Gastroesophageal sphincter (tissue), 4 donors: ENCODE results near the gene MAP4K4. TPM values are rescaled to one million over a fixed set of nuclear protein-coding genes. Genes with fewer than 3 reads are reported as not detected.

ENCODE experiments used
- ATAC-seq: fragments of 150-250 bp; one replicate; pipeline ENCODE4 v1.9.1; 2016; ENCODE audit warnings: mild to moderate bottlenecking, moderate library complexity
- H3K27ac ChIP-seq, 4 donors: fragments of 200-600 bp; sonication (generic) in 3 of 4; 1 replicate in 3 of 4; 2 replicates in 1 of 4; pipeline ENCODE4 v1.5.1; 2016 to 2019
- H3K27me3 ChIP-seq: fragments of 200-600 bp; sonication (generic); one replicate; pipeline ENCODE4 v1.5.1; 2019
- H3K36me3 ChIP-seq, 2 donors: fragments of 200-600 bp; sonication (generic); one replicate each; pipeline ENCODE4 v1.5.1; 2019; ENCODE audit warnings: control low read depth in 1 of 2
- H3K4me1 ChIP-seq, 3 donors: fragments of 200-600 bp; sonication (generic); 1 replicate in 2 of 3; 2 replicates in 1 of 3; pipeline ENCODE4 v1.5.1; 2016 to 2019; ENCODE audit warnings: control low read depth in 2 of 3
- H3K4me3 ChIP-seq, 2 donors: fragments of 200-600 bp; sonication (generic); one replicate each; pipeline ENCODE4 v1.5.1; 2019; ENCODE audit warnings: mild to moderate bottlenecking in 1 of 2, moderate library complexity in 1 of 2
- H3K9me3 ChIP-seq, 3 donors: fragments of 200-600 bp; sonication (generic); one replicate each; pipeline ENCODE4 v1.5.1; 2017 to 2019; ENCODE audit warnings: control low read depth in 2 of 3
- CTCF ChIP-seq, 4 experiments: fragments of 200-600 bp in 2 of 4; fragments of 450-650 bp in 2 of 4; sonication (generic) in 1 of 4; IDR thresholded peaks; one replicate each; pipeline ENCODE4 v1.5.1; 2017 to 2019; ENCODE audit warnings: antibody characterized with exemption in 4 of 4, mild to moderate bottlenecking in 2 of 4, moderate library complexity in 2 of 4
- EP300 ChIP-seq: sonication (generic); formaldehyde crosslinking; IDR thresholded peaks from one replicate; pipeline ENCODE4 v1.6.1; 2017; ENCODE audit warnings: antibody characterized with exemption, mild to moderate bottlenecking
- POLR2A ChIP-seq, 2 donors: fragments of 450-650 bp; IDR thresholded peaks; one replicate each; pipeline ENCODE4 v1.6.1; 2017; ENCODE audit warnings: antibody characterized with exemption in 2 of 2, mild to moderate bottlenecking in 2 of 2, moderate library complexity in 1 of 2
- POLR2AphosphoS5 ChIP-seq: sonication (generic); formaldehyde crosslinking; IDR thresholded peaks from one replicate; pipeline ENCODE4 v1.6.1; 2017; ENCODE audit warnings: antibody characterized with exemption
- WGBS, 2 donors: methylation state at CpG; one replicate each; pipeline ENCODE4 v1.1.5; 2018; ENCODE audit warnings: low coverage in 1 of 2; 5-methylcytosine and 5-hydroxymethylcytosine counted together
- total RNA-seq, 4 donors: library from RNA; depleted of rRNA; stranded (reverse); fragments of >200 nt; gene quantifications; one replicate each; pipeline ENCODE4 v1.1.0, GENCODE V29; 2016

Gene MAP4K4
- total RNA-seq, 4 donors from 2014 or later = 35.8 to 59.5 (median 48.9) TPM

- Histone ChIP-seq H3K27me3 (no peaks in the 10 kb centered on the region), H3K36me3 (peaks cover 0 to 3% of the 10 kb centered on the region in 2 donors), H3K4me3 (no peak overlapping the region), H3K4me1 (no peaks in the 10 kb centered on the region), H3K27ac (no peak overlapping the region), H3K9me3 (peaks cover 0 to 16% (median 0%) of the 10 kb centered on the region in 3 donors)
- 100% methylated on average over 1 of the region's 1 CpG; no CpG with 5 or more reads in 1 of the 2 donors for WGBS, 2 donors
- ATAC-seq = no peak
- no peak for TF ChIP-seq EP300
- TF ChIP-seq CTCF (IDR thresholded peaks at IDR 0.05) = no peak
- TF ChIP-seq POLR2AphosphoS5 = no peak
- TF ChIP-seq POLR2A (IDR thresholded peaks at IDR 0.05) = no peak
Measured at GRCh38 chr2:101899871-101900270, 202.4 kb downstream of the MAP4K4 start.

GRCh38 chr2:101900375-101900774 lies 202.9 kb downstream of the MAP4K4 start:
- H3K27ac ChIP-seq = no peak overlapping the region
- peaks cover 0 to 16% (median 0%) of the 10 kb centered on the region in 3 donors for H3K9me3 ChIP-seq
- no peak for ATAC-seq
- peaks cover 0 to 3% of the 10 kb centered on the region in 2 donors for H3K36me3 ChIP-seq
- no peaks in the 10 kb centered on the region for H3K27me3 ChIP-seq
- H3K4me3 ChIP-seq = no peak overlapping the region
- 80% methylated on average over 2 of the region's 9 CpGs; no CpG with 5 or more reads in 1 of the 2 donors for WGBS, 2 donors
- no peaks in the 10 kb centered on the region for H3K4me1 ChIP-seq
- no peak for TF ChIP-seq POLR2AphosphoS5
- no peak for TF ChIP-seq POLR2A (IDR thresholded peaks at IDR 0.05)
- no peak for TF ChIP-seq CTCF (IDR thresholded peaks at IDR 0.05)
- no peak for TF ChIP-seq EP300

GRCh38 chr2:101901241-101901640 lies 203.7 kb downstream of the MAP4K4 start:
- no peaks in the 10 kb centered on the region for H3K4me1 ChIP-seq
- WGBS, 2 donors = 67 to 100% methylated on average over 2 of the region's 2 CpGs
- TF ChIP-seq EP300 = no peak
- TF ChIP-seq POLR2AphosphoS5 = no peak
- no peak for TF ChIP-seq CTCF (IDR thresholded peaks at IDR 0.05)
- TF ChIP-seq POLR2A (IDR thresholded peaks at IDR 0.05) = no peak

GRCh38 chr2:101902169-101902568 lies 204.7 kb downstream of the MAP4K4 start:
- WGBS, 2 donors = no CpG with 5 or more reads among the region's 2 CpGs
- ATAC-seq = no peak
- H3K4me3 ChIP-seq = no peak overlapping the region

More at GRCh38 chr2:101901241-101901640, 203.7 kb downstream of the MAP4K4 start:
- Histone ChIP-seq H3K9me3 (peaks cover 0 to 24% (median 0%) of the 10 kb centered on the region in 3 donors), H3K27me3 (peaks cover 3% of the 10 kb centered on the region), H3K4me3 (no peak overlapping the region), H3K27ac (no peak overlapping the region), H3K36me3 (no peaks in the 10 kb centered on the region)
- no peak for ATAC-seq

More at GRCh38 chr2:101902169-101902568, 204.7 kb downstream of the MAP4K4 start:
- Histone ChIP-seq H3K27me3 (peaks cover 12% of the 10 kb centered on the region), H3K9me3 (peaks cover 0 to 33% (median 0%) of the 10 kb centered on the region in 3 donors), H3K27ac (no peak overlapping the region), H3K4me1 (no peaks in the 10 kb centered on the region), H3K36me3 (no peaks in the 10 kb centered on the region)
- TF ChIP-seq EP300 (no peak), POLR2A (IDR thresholded peaks at IDR 0.05) (no peak), CTCF (IDR thresholded peaks at IDR 0.05) (no peak), POLR2AphosphoS5 (no peak)
